ENCODE measurements around the gene HIBCH.
"Not testable (repeated sequence)": the region's sequence is repeated elsewhere in the genome, so short reads cannot be mapped to it uniquely, and the experiment has no call there.

The HIBCH gene

GRCh38 chr2:190342611-190343010 lies 23.0 kb upstream of the HIBCH start:
- DNase-seq: no peak

- DNase-seq: no peak
Observed at GRCh38 chr2:190340369-190340768, 20.7 kb upstream of the HIBCH start.

GRCh38 chr2:190339394-190339793 lies 19.8 kb upstream of the HIBCH start:
- no peak for DNase-seq

- no peak for DNase-seq
Observed at GRCh38 chr2:190338453-190338852, 18.8 kb upstream of the HIBCH start.

- DNase-seq: no peak
Observed at GRCh38 chr2:190336420-190336819, 16.8 kb upstream of the HIBCH start.

GRCh38 chr2:190335584-190335983 lies 16.0 kb upstream of the HIBCH start:
- not testable (repeated sequence) for DNase-seq

- DNase-seq: no peak
Observed at GRCh38 chr2:190335225-190335559, 15.6 kb upstream of the HIBCH start.

- DNase-seq: no peak
Observed at GRCh38 chr2:190334479-190335224, 15.0 kb upstream of the HIBCH start.

GRCh38 chr2:190333928-190334327 lies 14.3 kb upstream of the HIBCH start:
- DNase-seq: no peak

- DNase-seq: no peak
Observed at GRCh38 chr2:190333395-190333794, 13.8 kb upstream of the HIBCH start.

GRCh38 chr2:190328573-190329147 lies 9.0 kb upstream of the HIBCH start:
- DNase-seq: no peak

GRCh38 chr2:190327867-190328572 lies 8.4 kb upstream of the HIBCH start:
- DNase-seq: no peak

GRCh38 chr2:190325588-190325987 lies 6.0 kb upstream of the HIBCH start:
- DNase-seq: no peak

- no peak for DNase-seq
Observed at GRCh38 chr2:190323406-190323805, 3.8 kb upstream of the HIBCH start.

- peak; percentile 12 to 27 for DNase-seq
Observed at GRCh38 chr2:190320696-190321095, 1.1 kb upstream of the HIBCH start.

- DNase-seq: peak in 1 of 2 experiments; percentile 1
Observed at GRCh38 chr2:190318931-190319554, 583 bp downstream of the HIBCH start.

- DNase-seq: no peak
Observed at GRCh38 chr2:190318514-190318913, 1.1 kb downstream of the HIBCH start.

- no peak for DNase-seq
Observed at GRCh38 chr2:190315273-190315672, 4.4 kb downstream of the HIBCH start.

GRCh38 chr2:190313880-190314279 lies 5.7 kb downstream of the HIBCH start:
- no peak for DNase-seq

- DNase-seq: not testable (repeated sequence)
Observed at GRCh38 chr2:190312635-190313025, 7.0 kb downstream of the HIBCH start.

- no peak for DNase-seq
Observed at GRCh38 chr2:190311893-190312634, 7.6 kb downstream of the HIBCH start.

GRCh38 chr2:190308031-190308430 lies 11.6 kb downstream of the HIBCH start:
- DNase-seq: no peak

- no peak for DNase-seq
Observed at GRCh38 chr2:190304404-190304803, 15.2 kb downstream of the HIBCH start.

Measured in activated CD4-positive, alpha-beta T cell treated with anti-CD3 and anti-CD28 coated beads, Interleukin-2, amount 50 U/mL, for 4 hours (primary cell).